Activated T-helper 1 cell treated with anti-CD3 and anti-CD28 coated beads, Interleukin-12 subunit alpha, Interleukin-12 subunit beta, Interleukin-2, Interleukin-4 antibody, amounts not matched to agents 30 ng/mL and 10 ng/mL and 1 ng/mL, durations not matched to agents 14 hours and 24 hours and 36 hours (primary cell): ENCODE data around the gene PPP2R2C. TPM values are rescaled to one million over a fixed set of nuclear protein-coding genes. Genes with fewer than 3 reads are reported as not detected.

ENCODE experiments used
- DNase-seq: peaks from one replicate; pipeline ENCODE4 v3.0.0; 2021; ENCODE audit warnings: low spot score
- H3K27ac Mint-ChIP-seq: one replicate; pipeline ENCODE4 v1.8.0; 2021; ENCODE audit warnings: mild to moderate bottlenecking, mixed read lengths
- H3K27me3 Mint-ChIP-seq: one replicate; pipeline ENCODE4 v1.8.0; 2022; ENCODE audit warnings: mild to moderate bottlenecking, moderate library complexity, mixed read lengths; ENCODE audit not compliant: insufficient read depth
- H3K36me3 Mint-ChIP-seq: one replicate; pipeline ENCODE4 v1.8.0; 2021; ENCODE audit warnings: low read depth, mixed read lengths
- H3K4me1 Mint-ChIP-seq: one replicate; pipeline ENCODE4 v1.8.0; 2021; ENCODE audit warnings: low read depth, mixed read lengths
- H3K4me3 Mint-ChIP-seq: one replicate; pipeline ENCODE4 v1.8.0; 2021; ENCODE audit warnings: mild to moderate bottlenecking, moderate library complexity, mixed read lengths
- H3K9me3 Mint-ChIP-seq: one replicate; pipeline ENCODE4 v1.8.0; 2021; ENCODE audit warnings: mixed read lengths
- intact Hi-C: fragments of 100-400 bp; cut with micrococcal nuclease; formaldehyde crosslinking; loops from one replicate; pipeline ENCODE4 v1.15.1; 2024
- total RNA-seq: library from RNA; stranded (reverse); gene quantifications from 2 replicates; pipeline ENCODE4 v1.2.3, GENCODE V29; 2022

PPP2R2C gene
- total RNA-seq, 1 donor from 2014 or later = not detected

- Mint-ChIP-seq H3K4me1 (peaks cover 13% of the 10 kb centered on the region), H3K27me3 (peaks cover 21% of the 10 kb centered on the region), H3K36me3 (no peaks in the 10 kb centered on the region), H3K9me3 (no peaks in the 10 kb centered on the region), H3K27ac (no peak overlapping the region), H3K4me3 (no peak overlapping the region)
- intact Hi-C loops = no loop called here
- no peak for DNase-seq
Measured at GRCh38 chr4:6333301-6334202, 138.9 kb downstream of the PPP2R2C start.

DNA sequence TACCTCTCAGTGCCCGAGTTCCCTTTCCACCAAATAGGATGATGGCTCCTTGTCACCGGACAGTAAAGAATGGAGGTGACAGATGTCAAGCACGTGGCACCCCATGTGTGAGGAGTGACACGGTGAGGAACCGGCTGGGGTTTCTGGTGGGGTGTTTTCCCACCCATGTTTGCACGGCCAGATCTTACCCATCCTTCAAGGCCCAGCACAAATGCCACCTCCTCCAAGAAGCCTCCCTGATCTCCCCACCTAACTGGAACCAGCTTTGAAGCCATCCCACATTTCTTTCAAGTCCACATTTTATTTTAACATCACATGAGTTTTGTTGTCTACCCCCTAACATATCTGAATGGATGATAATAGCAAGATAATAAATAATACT lies 139.8 kb downstream of the PPP2R2C start:
- Mint-ChIP-seq H3K27ac (no peak overlapping the region), H3K27me3 (peaks cover 18% of the 10 kb centered on the region), H3K36me3 (no peaks in the 10 kb centered on the region), H3K9me3 (no peaks in the 10 kb centered on the region), H3K4me1 (peaks cover 4% of the 10 kb centered on the region), H3K4me3 (no peak overlapping the region)
- no peak for DNase-seq
- intact Hi-C loops = loop anchor here (1.0 kb wide), 1 partner anchor 214 kb away; no protein-coding TSS in a partner anchor

DNA sequence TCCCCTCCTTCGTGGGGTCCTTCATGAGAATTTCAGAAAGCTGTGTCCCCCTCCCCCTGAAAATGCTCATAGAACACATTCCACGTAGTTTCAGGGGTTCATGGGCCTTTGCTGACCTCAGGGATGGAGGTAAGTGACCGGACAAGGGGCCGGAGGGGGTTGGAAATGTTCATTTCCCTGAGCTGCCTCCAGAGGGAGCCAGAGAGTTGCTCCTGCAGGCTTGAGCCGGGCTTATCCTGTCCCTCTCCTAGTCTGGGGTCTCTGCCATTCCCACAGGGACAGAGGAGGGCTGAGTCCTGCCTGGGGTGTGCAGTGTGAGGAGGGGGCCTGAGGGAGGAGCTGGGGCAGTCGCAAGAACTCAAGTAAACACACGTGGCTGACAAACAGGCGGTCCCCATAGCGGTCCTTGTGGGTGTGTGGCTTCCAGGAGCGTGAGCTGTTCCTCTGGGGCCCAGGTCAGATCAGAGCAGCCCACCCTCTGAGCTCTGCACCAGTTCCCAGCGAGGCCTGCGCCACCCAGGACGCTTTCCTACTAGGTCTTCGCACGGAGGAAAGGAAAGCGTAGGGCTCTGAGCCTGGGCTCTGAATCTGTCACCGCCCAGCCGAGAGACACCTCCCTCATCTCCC lies 140.3 kb downstream of the PPP2R2C start:
- Mint-ChIP-seq H3K27ac (no peak overlapping the region), H3K27me3 (peaks cover 14% of the 10 kb centered on the region), H3K4me3 (no peak overlapping the region), H3K4me1 (no peaks in the 10 kb centered on the region), H3K9me3 (no peaks in the 10 kb centered on the region), H3K36me3 (no peaks in the 10 kb centered on the region)
- intact Hi-C loops = loop anchor here (1.0 kb wide), 1 partner anchor 214 kb away; no protein-coding TSS in a partner anchor
- no peak for DNase-seq

- H3K27ac Mint-ChIP-seq = no peak overlapping the region
- no peak for DNase-seq
- peaks cover 10% of the 10 kb centered on the region for H3K27me3 Mint-ChIP-seq
- intact Hi-C loops = loop anchor here (1.0 kb wide), 1 partner anchor 81 kb away; no protein-coding TSS in a partner anchor
- H3K9me3 Mint-ChIP-seq = no peaks in the 10 kb centered on the region
- H3K4me3 Mint-ChIP-seq = no peak overlapping the region
- no peaks in the 10 kb centered on the region for H3K4me1 Mint-ChIP-seq
- no peaks in the 10 kb centered on the region for H3K36me3 Mint-ChIP-seq
Measured at GRCh38 chr4:6331468-6331867, 140.9 kb downstream of the PPP2R2C start.

DNA sequence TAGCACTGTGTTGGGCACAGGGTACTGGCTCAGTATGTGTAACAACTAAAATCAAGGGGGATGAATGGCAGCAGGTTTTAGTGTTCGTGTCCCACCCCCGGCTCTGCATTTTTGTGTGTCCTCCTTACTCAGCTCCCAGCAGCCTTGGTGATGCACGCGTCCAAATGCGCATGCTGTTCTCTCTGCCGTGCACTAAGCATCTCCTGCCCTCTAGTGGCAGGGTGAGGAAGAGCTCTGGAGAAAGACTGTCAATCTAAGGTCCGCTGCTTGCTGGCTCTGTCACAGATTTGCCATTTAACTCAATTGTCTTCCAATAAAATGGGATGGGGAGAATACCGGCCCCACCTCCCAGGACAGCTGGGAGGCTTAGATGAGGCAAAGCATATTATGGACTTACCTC lies 141.4 kb downstream of the PPP2R2C start:
- Mint-ChIP-seq H3K27me3 (peaks cover 10% of the 10 kb centered on the region), H3K36me3 (no peaks in the 10 kb centered on the region), H3K4me1 (no peaks in the 10 kb centered on the region), H3K9me3 (no peaks in the 10 kb centered on the region), H3K27ac (no peak overlapping the region), H3K4me3 (no peak overlapping the region)
- DNase-seq = no peak
- intact Hi-C loops = loop anchor here (1.0 kb wide), 1 partner anchor 81 kb away; no protein-coding TSS in a partner anchor

DNA sequence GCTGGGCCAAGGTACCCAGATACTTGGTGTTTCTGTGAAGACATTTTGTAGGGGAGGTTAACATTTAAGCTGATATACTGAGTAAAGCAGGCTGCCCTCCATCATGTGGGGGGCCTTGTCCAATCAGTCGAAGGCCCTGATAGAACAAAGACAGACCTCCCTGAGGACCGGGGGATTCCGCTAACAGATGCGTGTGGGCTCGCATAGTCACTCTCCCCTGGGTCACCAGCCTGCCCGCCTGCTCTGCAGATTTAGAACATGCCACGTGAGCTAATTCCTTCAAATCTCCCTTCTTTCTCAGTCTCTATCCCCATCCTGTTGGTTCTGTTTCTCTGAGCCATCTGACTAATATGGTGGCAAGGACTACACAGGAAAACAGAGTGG lies 142.0 kb downstream of the PPP2R2C start:
- no peak overlapping the region for H3K4me3 Mint-ChIP-seq
- no peaks in the 10 kb centered on the region for H3K36me3 Mint-ChIP-seq
- no peaks in the 10 kb centered on the region for H3K9me3 Mint-ChIP-seq
- H3K27me3 Mint-ChIP-seq = peaks cover 12% of the 10 kb centered on the region
- no peaks in the 10 kb centered on the region for H3K4me1 Mint-ChIP-seq
- no peak for DNase-seq
- H3K27ac Mint-ChIP-seq = no peak overlapping the region
- intact Hi-C loops = no loop called here

- no peak overlapping the region for H3K27ac Mint-ChIP-seq
- no peak overlapping the region for H3K4me3 Mint-ChIP-seq
- peaks cover 4% of the 10 kb centered on the region for H3K4me1 Mint-ChIP-seq
- intact Hi-C loops = no loop called here
- peaks cover 12% of the 10 kb centered on the region for H3K27me3 Mint-ChIP-seq
- H3K9me3 Mint-ChIP-seq = no peaks in the 10 kb centered on the region
- DNase-seq = no peak
- H3K36me3 Mint-ChIP-seq = no peaks in the 10 kb centered on the region
Measured at GRCh38 chr4:6329478-6330383, 142.7 kb downstream of the PPP2R2C start.

- no peak for DNase-seq
- no peaks in the 10 kb centered on the region for H3K9me3 Mint-ChIP-seq
- peaks cover 18% of the 10 kb centered on the region for H3K27me3 Mint-ChIP-seq
- no peak overlapping the region for H3K4me3 Mint-ChIP-seq
- H3K27ac Mint-ChIP-seq = no peak overlapping the region
- H3K4me1 Mint-ChIP-seq = peaks cover 11% of the 10 kb centered on the region
- no peaks in the 10 kb centered on the region for H3K36me3 Mint-ChIP-seq
- intact Hi-C loops = no loop called here
Measured at GRCh38 chr4:6328526-6328925, 143.9 kb downstream of the PPP2R2C start.

GRCh38 chr4:6327220-6327917 lies 145.0 kb downstream of the PPP2R2C start:
- Mint-ChIP-seq H3K4me3 (no peak overlapping the region), H3K4me1 (peaks cover 17% of the 10 kb centered on the region), H3K27me3 (peaks cover 13% of the 10 kb centered on the region), H3K27ac (no peak overlapping the region), H3K36me3 (no peaks in the 10 kb centered on the region), H3K9me3 (no peaks in the 10 kb centered on the region)
- intact Hi-C loops = loop anchor here (1.0 kb wide), 5 partner anchors 63 to 329 kb away; no protein-coding TSS in a partner anchor
- peak; percentile 70 for DNase-seq

DNA sequence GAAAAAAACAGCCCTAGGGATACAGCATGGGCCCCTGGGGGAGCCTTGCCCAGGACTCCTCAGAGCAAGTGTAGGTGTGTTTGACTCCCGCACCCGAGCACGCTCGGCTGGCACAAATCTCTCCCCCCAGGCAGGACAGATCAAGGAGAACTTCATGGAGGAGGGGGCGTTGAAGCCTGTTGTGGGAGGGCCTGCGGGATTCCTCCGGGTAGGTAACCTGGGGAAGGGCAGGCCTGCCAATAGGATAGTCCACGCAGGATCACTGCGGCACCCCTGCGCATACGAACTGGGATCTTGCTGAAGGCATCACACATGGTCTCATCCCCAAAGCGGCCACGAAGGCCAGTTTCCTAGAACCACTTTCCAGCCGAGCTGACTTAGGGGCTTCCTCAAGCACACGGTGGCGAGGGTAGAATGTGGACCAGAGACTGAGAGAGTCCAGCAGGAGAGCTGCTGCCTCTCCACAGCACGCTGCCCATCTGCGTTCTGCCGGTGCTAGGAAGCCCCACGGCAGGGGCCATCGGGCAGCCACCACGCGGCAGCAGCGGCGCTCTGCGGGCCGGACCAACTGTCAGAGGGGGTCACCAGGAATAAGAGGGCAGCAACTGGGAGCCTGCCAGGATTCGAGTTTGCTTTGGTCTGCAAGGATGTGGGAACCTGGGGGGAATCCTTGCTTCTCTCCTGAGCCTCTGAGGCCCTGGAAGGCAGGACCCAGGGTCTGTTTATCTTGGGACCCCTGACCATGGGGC lies 145.9 kb downstream of the PPP2R2C start:
- Mint-ChIP-seq H3K4me1 (peaks cover 21% of the 10 kb centered on the region), H3K4me3 (no peak overlapping the region), H3K27me3 (peaks cover 13% of the 10 kb centered on the region), H3K9me3 (no peaks in the 10 kb centered on the region), H3K36me3 (no peaks in the 10 kb centered on the region), H3K27ac (no peak overlapping the region)
- no peak for DNase-seq
- intact Hi-C loops = loop anchor here (1.0 kb wide), 5 partner anchors 62 to 328 kb away; no protein-coding TSS in a partner anchor

DNA sequence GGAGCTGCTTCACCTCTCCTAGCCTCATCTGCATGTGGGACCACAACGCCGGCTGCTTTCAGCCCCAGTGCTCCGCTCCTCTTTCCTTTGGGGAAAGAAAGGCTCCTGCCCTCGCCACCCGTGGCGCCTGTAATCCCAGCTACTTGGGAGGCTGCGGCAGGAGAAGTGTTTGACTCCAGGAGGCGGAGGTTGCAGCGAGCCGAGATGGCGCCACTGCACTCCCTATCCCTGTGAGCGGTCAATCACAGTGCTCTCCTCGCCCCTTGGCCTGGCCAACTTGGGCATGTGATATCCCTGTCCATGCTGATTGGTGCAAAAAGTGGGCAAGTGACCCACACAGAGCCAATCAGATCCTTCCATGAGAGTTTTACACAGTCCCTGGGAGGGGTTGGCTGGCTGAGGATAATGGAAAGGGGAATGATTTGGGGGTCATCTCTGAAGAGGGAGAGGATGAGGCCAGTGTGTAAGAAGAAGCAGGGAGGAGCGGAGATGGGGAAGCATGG lies 146.6 kb downstream of the PPP2R2C start:
- no peaks in the 10 kb centered on the region for H3K36me3 Mint-ChIP-seq
- DNase-seq = no peak
- no peak overlapping the region for H3K4me3 Mint-ChIP-seq
- peaks cover 24% of the 10 kb centered on the region for H3K4me1 Mint-ChIP-seq
- H3K27me3 Mint-ChIP-seq = peaks cover 13% of the 10 kb centered on the region
- no peaks in the 10 kb centered on the region for H3K9me3 Mint-ChIP-seq
- H3K27ac Mint-ChIP-seq = no peak overlapping the region
- intact Hi-C loops = no loop called here
